HG02642 (cell line): ENCODE measurements around the gene TTLL11.
"Not testable (repeated sequence)": the region's sequence is repeated elsewhere in the genome, so short reads cannot be mapped to it uniquely, and the experiment has no call there.

Experiments used
- ATAC-seq: cut with Tn5 transposase; IDR thresholded peaks from one replicate; pipeline ENCODE4 v1.9.1; 2021; ENCODE audit warnings: mild to moderate bottlenecking; ENCODE audit not compliant: unreplicated experiment, poor library complexity

The TTLL11 gene

DNA sequence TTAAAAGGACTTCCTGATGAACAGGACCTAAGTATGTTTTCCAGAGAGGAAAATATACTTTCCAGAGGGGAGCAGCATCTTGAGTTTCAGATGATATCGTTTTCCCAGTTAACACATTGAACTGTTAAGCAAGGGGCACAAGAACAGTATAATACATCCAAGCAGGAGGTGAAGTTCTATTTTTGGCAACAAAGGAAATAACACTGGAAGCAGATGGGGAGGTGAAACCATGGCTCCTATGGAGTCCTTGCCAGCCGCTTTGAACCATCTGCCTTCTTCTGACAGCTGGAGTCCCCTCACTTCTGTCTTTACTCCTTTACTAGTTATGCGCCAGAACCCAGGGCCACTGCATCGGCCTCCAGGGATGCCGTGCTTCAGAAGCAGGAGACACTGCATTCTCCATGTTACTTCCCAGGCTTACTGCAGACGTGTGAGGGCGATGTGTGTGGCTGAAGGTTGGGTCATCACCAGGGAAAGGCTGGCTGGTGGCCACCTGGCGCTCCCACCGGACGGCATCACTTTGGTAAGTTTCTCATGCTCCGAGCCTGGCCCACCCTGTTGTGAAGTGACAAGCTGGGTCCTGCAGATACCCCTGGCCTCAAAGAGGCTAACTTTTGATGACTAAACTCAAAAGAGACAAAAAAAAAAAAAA is 77.8 kb downstream of the TTLL11 start:
- no peak for ATAC-seq

GRCh38 chr9:122011818-122012498 is 81.2 kb downstream of the TTLL11 start:
- no peak for ATAC-seq

DNA sequence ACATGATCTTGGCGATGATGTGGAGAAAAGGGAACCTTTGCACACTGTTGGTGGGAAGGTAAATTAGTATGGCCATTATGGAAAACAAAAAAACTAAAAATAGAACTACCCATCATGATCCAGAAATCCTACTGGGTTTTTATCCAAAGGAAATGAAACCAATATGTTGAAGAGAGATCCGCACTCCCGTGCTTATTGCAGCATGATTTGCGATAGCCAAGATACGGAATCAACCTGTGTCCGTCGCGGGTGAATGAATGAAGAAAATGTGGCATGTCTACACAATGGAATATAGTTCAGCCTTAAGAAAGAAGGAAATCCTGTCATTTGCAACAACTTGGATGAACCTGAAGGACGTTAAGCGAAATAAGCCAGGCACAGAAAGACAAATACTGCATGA is 84.5 kb downstream of the TTLL11 start:
- ATAC-seq: no peak

DNA sequence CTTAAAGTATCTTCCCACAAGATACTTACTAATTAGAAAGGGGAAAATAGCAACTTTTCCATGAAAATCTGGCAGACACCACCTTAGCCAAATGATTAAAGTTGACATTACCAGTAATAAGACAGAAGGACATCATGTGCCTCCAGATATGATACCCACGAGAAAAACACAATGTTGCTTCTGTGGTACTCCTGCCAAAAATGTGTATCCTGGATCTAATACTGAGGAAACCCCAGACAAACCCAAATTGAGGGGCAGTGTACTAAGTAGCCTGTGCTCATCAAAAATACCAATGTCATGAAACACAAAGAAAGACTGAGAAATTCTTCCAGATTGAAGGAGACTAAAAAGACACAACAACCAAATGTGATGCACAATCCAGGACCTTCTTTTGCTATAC is 85.3 kb downstream of the TTLL11 start:
- no peak for ATAC-seq

GRCh38 chr9:122005597-122005996 is 87.5 kb downstream of the TTLL11 start:
- ATAC-seq: no peak

DNA sequence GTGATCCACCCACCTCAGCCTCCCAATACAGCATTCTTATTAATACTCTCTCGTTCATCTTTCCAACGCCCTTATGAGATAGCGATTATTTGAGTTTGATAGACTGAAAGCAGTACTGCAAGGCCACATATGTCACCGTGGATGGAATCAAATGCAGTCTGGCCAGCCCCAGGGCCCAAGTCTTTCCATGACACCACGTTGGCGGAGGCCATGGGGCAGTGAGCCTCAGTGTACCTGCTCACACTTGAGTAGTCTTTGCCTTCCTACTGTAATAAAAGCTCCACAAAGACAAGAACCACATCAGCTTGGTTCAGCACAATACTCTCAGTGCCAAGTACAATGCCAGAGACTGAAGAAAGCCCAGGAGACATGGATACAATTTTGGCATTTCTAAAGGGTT is 88.5 kb downstream of the TTLL11 start:
- no peak for ATAC-seq

GRCh38 chr9:122001491-122002201 is 91.5 kb downstream of the TTLL11 start:
- ATAC-seq: no peak

DNA sequence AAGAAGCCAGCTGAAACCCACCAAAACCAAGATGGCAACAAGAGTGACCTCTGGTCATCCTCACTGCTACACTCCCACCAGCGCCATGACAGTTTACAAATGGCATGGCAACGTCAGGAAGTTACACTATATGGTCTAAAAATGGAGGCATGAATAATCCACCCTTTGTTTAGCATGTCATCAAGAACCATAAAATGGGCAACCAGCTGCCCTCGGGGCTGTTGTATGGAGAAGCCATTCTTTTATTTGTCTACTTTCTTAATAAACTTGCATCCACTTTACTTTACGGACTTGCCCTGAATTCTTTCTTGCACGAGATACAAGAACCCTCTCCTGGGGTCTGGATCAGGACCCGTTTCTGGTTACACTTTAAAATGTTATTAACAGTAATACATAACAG is 92.6 kb downstream of the TTLL11 start:
- ATAC-seq: not testable (repeated sequence)

DNA sequence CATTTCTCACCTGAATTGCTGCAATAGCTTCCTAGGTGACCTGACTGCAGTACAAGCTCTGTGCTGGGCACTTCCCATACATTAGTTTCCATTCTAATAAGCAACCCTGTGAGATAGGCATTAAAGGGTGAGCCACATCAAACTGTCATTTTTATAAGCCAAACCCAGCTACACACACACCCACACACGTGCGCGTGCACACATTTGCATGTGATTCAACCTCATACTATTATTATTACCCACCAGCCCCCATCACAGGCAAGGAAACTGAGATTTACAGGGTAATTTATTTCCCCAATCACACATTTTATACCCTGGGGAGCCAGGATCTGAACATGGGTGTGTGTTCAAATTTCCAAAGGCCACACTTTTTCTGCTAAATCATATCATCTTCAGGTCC is 93.6 kb downstream of the TTLL11 start:
- no peak for ATAC-seq

DNA sequence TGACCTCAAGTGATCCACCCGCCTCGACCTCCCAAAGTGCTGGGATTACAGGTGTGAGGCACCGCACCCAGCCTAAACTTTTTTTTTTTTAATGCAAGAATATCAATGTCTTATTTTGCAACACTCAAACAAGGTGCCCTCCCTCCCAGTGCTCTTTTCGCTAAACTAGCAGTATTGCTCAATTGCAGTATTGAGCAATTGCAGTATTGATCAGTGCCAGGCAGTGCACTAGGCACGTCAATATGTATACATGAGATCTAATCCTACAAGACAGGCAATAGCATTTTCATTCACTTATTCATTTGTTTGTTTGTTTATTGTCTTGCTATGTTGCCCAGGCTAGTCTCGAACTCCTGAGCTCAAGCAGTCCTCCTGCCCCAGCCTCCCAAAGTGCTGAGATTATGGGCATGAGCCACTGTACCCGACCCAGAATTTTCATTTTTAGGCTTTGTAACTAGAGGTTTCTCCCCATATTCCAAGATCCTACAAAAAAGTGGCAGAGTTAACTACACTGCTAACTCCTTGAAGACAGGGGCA is 94.5 kb downstream of the TTLL11 start:
- ATAC-seq: no peak

GRCh38 chr9:121997791-121998190 is 95.3 kb downstream of the TTLL11 start:
- ATAC-seq: no peak

GRCh38 chr9:121996783-121997182 is 96.3 kb downstream of the TTLL11 start:
- ATAC-seq: no peak

- no peak for ATAC-seq
Observed at GRCh38 chr9:121995997-121996396, 97.1 kb downstream of the TTLL11 start.

GRCh38 chr9:121992571-121993212 is 100.4 kb downstream of the TTLL11 start:
- ATAC-seq: no peak

GRCh38 chr9:121991307-121991661 is 101.8 kb downstream of the TTLL11 start:
- no peak for ATAC-seq

DNA sequence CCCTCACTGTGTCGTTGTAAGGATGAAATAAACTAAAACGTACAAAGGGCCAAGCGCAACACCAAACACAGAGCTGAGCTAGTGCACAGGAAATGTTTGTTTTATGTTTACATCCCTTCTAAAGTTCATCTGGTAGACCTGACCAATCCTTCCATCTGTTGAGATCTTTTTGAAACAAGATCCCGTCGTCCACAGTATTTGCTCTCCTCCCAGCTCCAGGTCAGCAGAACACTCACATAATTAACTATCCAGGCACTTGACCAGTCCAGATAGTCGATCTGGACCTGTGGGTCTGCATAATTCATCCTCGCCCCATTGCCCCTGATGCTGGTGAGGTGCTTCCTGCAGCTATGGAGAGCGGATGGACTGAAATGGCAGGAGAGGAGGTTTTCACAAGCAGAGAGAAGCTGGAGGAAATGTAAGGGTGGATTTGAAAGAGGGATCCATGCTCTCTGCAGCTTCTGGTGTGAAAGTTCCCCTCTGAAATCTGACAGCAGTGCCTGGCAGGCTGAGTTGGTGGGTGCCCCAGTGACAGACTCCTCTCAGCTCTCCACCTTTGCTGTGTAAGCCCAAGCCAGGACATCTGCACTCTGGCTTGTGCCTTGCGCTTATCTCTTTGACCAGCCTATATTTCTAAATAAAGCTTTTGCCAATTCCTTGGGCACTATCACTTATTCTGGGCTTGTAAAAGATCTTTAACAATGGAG is 102.4 kb downstream of the TTLL11 start:
- no peak for ATAC-seq

- no peak for ATAC-seq
Observed at GRCh38 chr9:121989010-121989409, 104.1 kb downstream of the TTLL11 start.

GRCh38 chr9:121987314-121987713 is 105.8 kb downstream of the TTLL11 start:
- ATAC-seq: no peak

DNA sequence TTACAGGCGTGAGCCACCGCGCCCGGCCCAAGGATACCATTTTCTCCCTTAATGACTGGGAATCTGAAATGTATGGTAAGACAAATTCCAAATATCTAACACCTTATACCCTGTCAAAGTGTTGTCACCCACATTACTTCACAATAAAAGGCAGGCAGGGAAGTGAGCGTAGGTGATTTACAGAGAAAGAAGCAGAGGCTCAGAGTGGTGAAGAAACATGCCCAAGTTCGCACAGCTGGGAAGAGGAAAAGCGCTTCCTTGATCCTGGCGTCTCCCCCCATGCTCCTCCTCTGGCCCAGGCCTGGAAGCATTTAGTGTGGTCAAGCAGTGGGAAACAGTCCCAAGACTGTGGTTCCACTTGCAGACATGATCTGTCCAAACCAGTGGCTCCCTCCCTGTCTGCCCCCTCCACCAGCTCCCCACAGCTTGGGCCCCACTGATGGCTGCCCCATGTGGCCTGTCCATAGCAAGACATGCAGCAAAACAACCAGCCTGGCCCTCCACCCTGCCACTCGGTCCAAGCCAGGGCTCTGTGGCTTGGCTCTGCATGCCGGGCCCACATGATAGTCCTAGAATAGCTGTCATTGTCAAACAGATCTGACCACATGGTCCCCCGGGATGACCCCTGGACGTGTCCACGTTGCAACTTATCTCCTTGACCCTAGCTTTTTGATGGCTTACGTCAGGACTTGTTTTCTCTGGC is 107.2 kb downstream of the TTLL11 start:
- ATAC-seq: no peak
